B cell (primary cell): ENCODE results near the gene RBKS. TPM values are rescaled to one million over a fixed set of nuclear protein-coding genes. Genes with fewer than 3 reads are reported as not detected.

ENCODE experiments used
- ATAC-seq: fragments of 200-7000 bp; cut with Tn5 transposase; one replicate; pipeline ENCODE4 v1.10.0; 2021; ENCODE audit warnings: low read depth, mild to moderate bottlenecking, moderate number of reproducible peaks, moderate library complexity
- CTCF ChIA-PET: fragments of 350-600 bp; sonication (Branson Sonifier 250); formaldehyde crosslinking; loops from one replicate; lab custom pipeline; 2021; ENCODE audit warnings: antibody characterized with exemption, inconsistent platforms; lab: Charles Lee
- POLR2A ChIA-PET: fragments of 350-600 bp; sonication (Branson Sonifier 250); formaldehyde crosslinking; loops from one replicate; lab custom pipeline; 2021; ENCODE audit warnings: antibody characterized with exemption; lab: Charles Lee
- DNase-seq: peaks from one replicate; pipeline ENCODE4 v3.0.0; 2013
- H2AFZ ChIP-seq: 2 replicates; pipeline ENCODE4 v1.6.1; 2012; ENCODE audit warnings: mild to moderate bottlenecking, low read depth, low read length; ENCODE audit not compliant: insufficient read depth, poor library complexity, severe bottlenecking
- H3K27ac ChIP-seq, 2 donors: 1 replicate in 1 of 2; 2 replicates in 1 of 2; pipeline ENCODE4 v1.5.1; 2012 to 2013; ENCODE audit warnings: low read length in 2 of 2, mild to moderate bottlenecking in 2 of 2, moderate library complexity in 1 of 2
- H3K27me3 ChIP-seq, 4 experiments: fragments of 200-600 bp in 1 of 4; sonication (generic) in 1 of 4; replicated peaks in 1 of 4; 1 replicate in 2 of 4; 2 replicates in 2 of 4; pipeline versions ENCODE4 v1.6.1 to v1.7.0; 2013 to 2016; ENCODE audit warnings: low read length in 3 of 4, mild to moderate bottlenecking in 2 of 4, mixed read lengths in 1 of 4, moderate library complexity in 1 of 4; ENCODE audit not compliant: insufficient read depth in 4 of 4, control insufficient read depth in 3 of 4; ENCODE audit errors: control extremely low read depth in 1 of 4
- H3K36me3 ChIP-seq, 2 experiments: replicated peaks in 1 of 2; 1 replicate in 1 of 2; 2 replicates in 1 of 2; pipeline versions ENCODE4 v1.6.1 to v1.7.1; 2013; ENCODE audit warnings: low read length in 1 of 2; ENCODE audit not compliant: insufficient read depth in 2 of 2, control insufficient read depth in 1 of 2; ENCODE audit errors: control extremely low read depth in 1 of 2, extremely low read depth in 1 of 2
- H3K4me1 ChIP-seq, 2 donors: fragments of 200-600 bp in 1 of 2; sonication (generic) in 1 of 2; 1 replicate in 1 of 2; 2 replicates in 1 of 2; pipeline versions ENCODE4 v1.5.1 to v1.6.1; 2013 to 2017; ENCODE audit warnings: low read length in 2 of 2; ENCODE audit not compliant: control insufficient read depth in 2 of 2, insufficient read depth in 2 of 2
- H3K4me2 ChIP-seq: replicated peaks from 2 replicates; pipeline ENCODE3; 2012; ENCODE audit warnings: mild to moderate bottlenecking, low read depth, low read length; ENCODE audit not compliant: poor library complexity, severe bottlenecking
- H3K4me3 ChIP-seq, 5 experiments: fragments of 200-600 bp in 1 of 5; sonication (generic) in 1 of 5; 1 replicate in 3 of 5; 2 replicates in 2 of 5; pipeline versions ENCODE4 v1.5.1 to v1.7.0; 2011 to 2016; ENCODE audit warnings: low read length in 4 of 5, mild to moderate bottlenecking in 4 of 5, low read depth in 2 of 5, control low read depth in 1 of 5, moderate library complexity in 1 of 5; ENCODE audit not compliant: insufficient read depth in 1 of 5; ENCODE audit errors: control extremely low read depth in 1 of 5, extremely low read depth in 1 of 5
- H3K79me2 ChIP-seq: fragments of 200-600 bp; sonication (generic); one replicate; pipeline ENCODE4 v1.6.0; 2016; ENCODE audit warnings: low read length; ENCODE audit not compliant: control insufficient read depth, insufficient read depth
- H3K9ac ChIP-seq: fragments of 200-600 bp; sonication (generic); 2 replicates; pipeline ENCODE4 v1.6.1; 2017; ENCODE audit warnings: mild to moderate bottlenecking, low read length, moderate library complexity
- H3K9me3 ChIP-seq, 3 donors: one replicate each; pipeline versions ENCODE4 v1.6.1 to v1.7.1; 2013; ENCODE audit warnings: low read length in 2 of 3; ENCODE audit not compliant: control insufficient read depth in 2 of 3, insufficient read depth in 1 of 3; ENCODE audit errors: control extremely low read depth in 1 of 3
- H4K20me1 ChIP-seq: 2 replicates; pipeline ENCODE4 v1.6.0; 2012; ENCODE audit warnings: mild to moderate bottlenecking, low read length; ENCODE audit not compliant: insufficient read depth, control insufficient read depth, poor library complexity, severe bottlenecking
- H3K27ac Mint-ChIP-seq: one replicate; pipeline ENCODE4 v1.8.0; 2021; ENCODE audit warnings: mixed read lengths
- H3K27me3 Mint-ChIP-seq: one replicate; pipeline ENCODE4 v1.8.0; 2021; ENCODE audit warnings: mixed read lengths
- H3K4me1 Mint-ChIP-seq: one replicate; pipeline ENCODE4 v1.8.0; 2021; ENCODE audit warnings: mixed read lengths
- H3K4me3 Mint-ChIP-seq: one replicate; pipeline ENCODE4 v1.8.0; 2021; ENCODE audit warnings: mixed read lengths
- H3K9me3 Mint-ChIP-seq: one replicate; pipeline ENCODE4 v1.8.0; 2022; ENCODE audit warnings: mixed read lengths; ENCODE audit not compliant: insufficient read depth
- CTCF ChIP-seq: fragments of 200-600 bp; IDR thresholded peaks from one replicate; pipeline ENCODE4 v1.8.0; 2022; ENCODE audit warnings: antibody characterized with exemption, mild to moderate bottlenecking
- EZH2 ChIP-seq: IDR thresholded peaks from 2 replicates; pipeline ENCODE4 v1.6.1; 2012; ENCODE audit warnings: borderline replicate concordance, low read depth, mild to moderate bottlenecking, moderate library complexity, low read length; ENCODE audit not compliant: insufficient read depth, poor library complexity, severe bottlenecking
- WGBS: methylation state at CpG from one replicate; pipeline ENCODE4 v1.1.5; 2013; ENCODE audit warnings: missing lambda C conversion rate; ENCODE audit not compliant: insufficient coverage; 5-methylcytosine and 5-hydroxymethylcytosine counted together
- intact Hi-C: fragments of 100-400 bp; cut with micrococcal nuclease; formaldehyde crosslinking; loops from one replicate; pipeline ENCODE4 v1.10.0; 2022
- polyA plus RNA-seq: library from polyadenylated mRNA; depleted of rRNA; stranded (reverse); fragments of >200 nt; gene quantifications from 2 replicates; pipeline ENCODE4 v1.2.3, GENCODE V29; 2012
- total RNA-seq, 2 donors: library from RNA; stranded (reverse); fragments of 120-200 nt in 1 of 2; gene quantifications; 1 replicate in 1 of 2; 2 replicates in 1 of 2; pipeline versions ENCODE4 v1.2.3 to v1.2.4, GENCODE V29; 2013 to 2022

RBKS gene
- total and polyA plus RNA-seq, 2 donors (not counting 1 experiment from before 2014, with no cell fraction given): 6.4 to 9.2 TPM

GRCh38 chr2:27929916-27930486, 39.8 kb upstream of the RBKS start:
- Histone ChIP-seq H3K4me3 (no peak overlapping the region), H3K9me3 (no peaks in the 10 kb centered on the region), H3K36me3 (peaks cover 1 to 20% of the 10 kb centered on the region in 2 experiments), H3K4me2 (no peak overlapping the region), H2AFZ (no peak overlapping the region), H3K9ac (no peak overlapping the region), H3K79me2 (no peaks in the 10 kb centered on the region), H3K4me1 (no peaks in the 10 kb centered on the region), H3K27ac (no peak overlapping the region), H4K20me1 (no peaks in the 10 kb centered on the region), H3K27me3 (no peaks in the 10 kb centered on the region)
- Mint-ChIP-seq H3K4me3 (no peak overlapping the region), H3K27me3 (no peaks in the 10 kb centered on the region), H3K27ac (no peak overlapping the region), H3K4me1 (no peaks in the 10 kb centered on the region), H3K9me3 (no peaks in the 10 kb centered on the region)
- DNase-seq: no peak
- no peak for ATAC-seq
- TF ChIP-seq CTCF: no peak
- TF ChIP-seq EZH2: no peak
- intact Hi-C loops: no loop called here
- CTCF ChIA-PET: no interaction called here
- POLR2A ChIA-PET: no interaction called here
- WGBS: 90% methylated on average over 7 of the region's 11 CpGs

- Histone ChIP-seq H3K4me1 (no peaks in the 10 kb centered on the region), H3K4me2 (no peak overlapping the region), H2AFZ (no peak overlapping the region), H3K9me3 (no peaks in the 10 kb centered on the region), H3K27ac (no peak overlapping the region), H3K79me2 (peaks cover 3% of the 10 kb centered on the region), H4K20me1 (no peaks in the 10 kb centered on the region), H3K27me3 (no peaks in the 10 kb centered on the region), H3K36me3 (peaks cover 0 to 11% of the 10 kb centered on the region in 2 experiments), H3K4me3 (no peak overlapping the region), H3K9ac (no peak overlapping the region)
- Mint-ChIP-seq H3K27ac (no peak overlapping the region), H3K4me1 (peaks cover 7% of the 10 kb centered on the region), H3K9me3 (no peaks in the 10 kb centered on the region), H3K27me3 (no peaks in the 10 kb centered on the region), H3K4me3 (no peak overlapping the region)
- WGBS: 100% methylated on average over 1 of the region's 4 CpGs
- ChIA-PET POLR2A (interaction anchor here (0.7 to 1.1 kb wide), 2 partner anchors 35 to 37 kb away, joined by 3 to 4 read pairs; partner anchors contain the start of genes BABAM2 and RBKS), CTCF (no interaction called here)
- intact Hi-C loops: no loop called here
- no peak for DNase-seq
- no peak for ATAC-seq
- TF ChIP-seq CTCF: no peak
- no peak for TF ChIP-seq EZH2
Measured at GRCh38 chr2:27925766-27926472, 35.7 kb upstream of the RBKS start.
